Measurements from ENCODE around the gene SGSM1.

Gene SGSM1

DNA sequence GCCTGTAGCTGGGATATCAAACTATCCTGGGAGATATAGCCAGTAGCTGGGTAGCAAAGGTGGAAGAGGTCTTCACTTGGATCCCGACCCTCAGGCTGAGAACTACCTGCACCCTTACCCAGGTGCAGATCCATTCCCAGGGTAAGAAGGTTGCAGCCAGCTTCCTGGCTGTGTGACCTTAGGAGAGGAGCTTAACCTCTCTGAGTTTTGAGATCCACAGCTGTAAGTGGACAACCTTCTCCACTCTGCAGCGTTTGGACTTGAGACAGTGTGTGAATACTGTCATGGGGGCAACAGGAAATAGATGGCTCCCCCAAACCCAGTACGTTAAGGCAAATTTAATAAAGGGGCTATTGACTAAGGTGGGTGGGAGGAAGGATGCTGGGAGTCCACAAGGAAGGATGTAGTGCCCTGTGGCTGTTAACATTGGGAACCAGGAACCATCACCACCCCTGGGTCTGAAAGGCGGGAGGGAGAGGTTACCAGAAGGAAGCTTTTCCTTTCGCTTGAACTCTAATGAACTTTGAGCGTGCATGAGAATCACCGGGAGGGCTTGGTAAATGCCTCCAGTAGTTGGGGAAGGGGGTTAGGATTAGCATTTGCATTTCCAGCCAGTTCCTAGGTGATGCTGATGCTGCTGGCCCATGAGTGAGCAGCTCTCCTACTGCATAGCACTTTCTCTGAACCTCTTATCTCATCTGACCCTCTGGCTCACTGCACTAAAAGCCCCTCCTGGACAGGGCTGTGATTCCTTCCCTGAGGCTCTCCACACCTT is 24.4 kb downstream of the SGSM1 start:
- H3K9me3 ChIP-seq (ENCODE audit: severe bottlenecking) = no peaks in the 10 kb centered on the region
- no peak overlapping the region for H3K4me3 ChIP-seq (ENCODE audit: severe bottlenecking)
- H3K4me1 ChIP-seq (ENCODE audit: insufficient read depth, poor library complexity, severe bottlenecking) = no peaks in the 10 kb centered on the region
- TF ChIP-seq, protein P1, sequence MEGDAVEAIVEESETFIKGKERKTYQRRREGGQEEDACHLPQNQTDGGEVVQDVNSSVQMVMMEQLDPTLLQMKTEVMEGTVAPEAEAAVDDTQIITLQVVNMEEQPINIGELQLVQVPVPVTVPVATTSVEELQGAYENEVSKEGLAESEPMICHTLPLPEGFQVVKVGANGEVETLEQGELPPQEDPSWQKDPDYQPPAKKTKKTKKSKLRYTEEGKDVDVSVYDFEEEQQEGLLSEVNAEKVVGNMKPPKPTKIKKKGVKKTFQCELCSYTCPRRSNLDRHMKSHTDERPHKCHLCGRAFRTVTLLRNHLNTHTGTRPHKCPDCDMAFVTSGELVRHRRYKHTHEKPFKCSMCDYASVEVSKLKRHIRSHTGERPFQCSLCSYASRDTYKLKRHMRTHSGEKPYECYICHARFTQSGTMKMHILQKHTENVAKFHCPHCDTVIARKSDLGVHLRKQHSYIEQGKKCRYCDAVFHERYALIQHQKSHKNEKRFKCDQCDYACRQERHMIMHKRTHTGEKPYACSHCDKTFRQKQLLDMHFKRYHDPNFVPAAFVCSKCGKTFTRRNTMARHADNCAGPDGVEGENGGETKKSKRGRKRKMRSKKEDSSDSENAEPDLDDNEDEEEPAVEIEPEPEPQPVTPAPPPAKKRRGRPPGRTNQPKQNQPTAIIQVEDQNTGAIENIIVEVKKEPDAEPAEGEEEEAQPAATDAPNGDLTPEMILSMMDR (IDR thresholded peaks at IDR 0.05; ENCODE audit: poor library complexity, severe bottlenecking) = no peak
- H3K36me3 ChIP-seq (ENCODE audit: low read depth) = no peaks in the 10 kb centered on the region
- DNase-seq (ENCODE audit: low spot score) = no peak
- no peaks in the 10 kb centered on the region for H3K27me3 ChIP-seq (ENCODE audit: insufficient read depth, poor library complexity, severe bottlenecking)
- H3K27ac ChIP-seq (ENCODE audit: poor library complexity, severe bottlenecking) = no peak overlapping the region
- ATAC-seq (ENCODE audit: low read depth) = no peak

DNA sequence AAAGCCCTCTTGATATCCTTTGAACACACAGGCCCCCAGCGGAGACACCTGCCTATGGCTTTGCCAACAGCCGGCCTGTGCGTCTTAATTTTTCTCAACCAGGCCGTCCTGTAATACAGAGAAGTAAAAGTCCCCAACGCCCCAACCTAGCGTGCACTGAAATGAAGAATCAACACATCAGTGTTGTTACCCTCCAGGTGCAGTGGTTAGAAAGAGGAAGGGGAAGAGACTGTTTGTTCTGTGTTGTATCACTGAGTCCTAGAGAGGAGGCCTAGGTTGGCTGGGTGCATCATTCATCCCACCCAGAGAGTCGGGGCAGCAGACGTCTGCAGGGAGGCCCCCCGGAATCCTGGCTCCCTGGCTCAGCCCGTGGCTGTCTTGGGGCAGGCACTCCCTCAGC is 25.7 kb downstream of the SGSM1 start:
- Histone ChIP-seq H3K27ac (ENCODE audit: poor library complexity, severe bottlenecking) (no peak overlapping the region), H3K27me3 (ENCODE audit: insufficient read depth, poor library complexity, severe bottlenecking) (no peaks in the 10 kb centered on the region), H3K9me3 (ENCODE audit: severe bottlenecking) (no peaks in the 10 kb centered on the region), H3K4me1 (ENCODE audit: insufficient read depth, poor library complexity, severe bottlenecking) (no peaks in the 10 kb centered on the region), H3K36me3 (ENCODE audit: low read depth) (no peaks in the 10 kb centered on the region), H3K4me3 (ENCODE audit: severe bottlenecking) (no peak overlapping the region)
- no peak for DNase-seq (ENCODE audit: low spot score)
- ATAC-seq (ENCODE audit: low read depth) = no peak
- TF ChIP-seq, protein P1 (IDR thresholded peaks at IDR 0.05; ENCODE audit: poor library complexity, severe bottlenecking) = no peak

DNA sequence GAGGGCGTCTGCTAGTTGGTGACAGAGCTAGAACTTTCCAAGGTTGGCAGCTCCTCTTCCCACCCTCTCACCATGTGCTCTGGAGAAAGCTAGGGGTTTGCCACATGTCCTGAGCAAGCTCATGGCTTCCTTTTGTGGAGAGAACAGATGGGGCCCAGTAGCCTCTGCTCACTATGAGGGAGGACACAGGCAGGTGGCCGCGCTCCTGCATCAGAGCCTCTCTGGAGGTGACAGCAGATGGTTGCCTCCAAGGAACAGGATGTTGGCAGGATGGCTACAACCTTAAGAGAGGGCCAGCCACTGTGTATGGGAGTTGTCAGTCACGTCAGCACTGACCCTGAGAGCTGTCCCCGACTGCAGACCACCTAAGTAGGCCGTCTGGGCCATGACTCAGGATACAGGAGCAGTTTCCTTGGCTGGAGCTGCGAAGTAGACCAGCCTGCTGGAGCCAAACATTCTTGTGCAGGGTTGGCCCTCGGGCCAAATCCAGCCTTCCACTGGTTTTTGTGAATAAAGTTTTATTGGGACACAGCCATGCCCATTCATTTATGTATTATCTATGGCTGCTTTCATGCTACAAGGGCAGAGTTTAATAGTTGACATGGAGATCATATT is 28.0 kb downstream of the SGSM1 start:
- ATAC-seq (ENCODE audit: low read depth) = no peak
- no peak for DNase-seq (ENCODE audit: low spot score)
- TF ChIP-seq, protein P1 (IDR thresholded peaks at IDR 0.05; ENCODE audit: poor library complexity, severe bottlenecking) = no peak
- H3K27me3 ChIP-seq (ENCODE audit: insufficient read depth, poor library complexity, severe bottlenecking) = no peaks in the 10 kb centered on the region
- H3K36me3 ChIP-seq (ENCODE audit: low read depth) = no peaks in the 10 kb centered on the region
- H3K4me3 ChIP-seq (ENCODE audit: severe bottlenecking) = no peak overlapping the region
- no peak overlapping the region for H3K27ac ChIP-seq (ENCODE audit: poor library complexity, severe bottlenecking)
- no peaks in the 10 kb centered on the region for H3K9me3 ChIP-seq (ENCODE audit: severe bottlenecking)
- no peaks in the 10 kb centered on the region for H3K4me1 ChIP-seq (ENCODE audit: insufficient read depth, poor library complexity, severe bottlenecking)

DNA sequence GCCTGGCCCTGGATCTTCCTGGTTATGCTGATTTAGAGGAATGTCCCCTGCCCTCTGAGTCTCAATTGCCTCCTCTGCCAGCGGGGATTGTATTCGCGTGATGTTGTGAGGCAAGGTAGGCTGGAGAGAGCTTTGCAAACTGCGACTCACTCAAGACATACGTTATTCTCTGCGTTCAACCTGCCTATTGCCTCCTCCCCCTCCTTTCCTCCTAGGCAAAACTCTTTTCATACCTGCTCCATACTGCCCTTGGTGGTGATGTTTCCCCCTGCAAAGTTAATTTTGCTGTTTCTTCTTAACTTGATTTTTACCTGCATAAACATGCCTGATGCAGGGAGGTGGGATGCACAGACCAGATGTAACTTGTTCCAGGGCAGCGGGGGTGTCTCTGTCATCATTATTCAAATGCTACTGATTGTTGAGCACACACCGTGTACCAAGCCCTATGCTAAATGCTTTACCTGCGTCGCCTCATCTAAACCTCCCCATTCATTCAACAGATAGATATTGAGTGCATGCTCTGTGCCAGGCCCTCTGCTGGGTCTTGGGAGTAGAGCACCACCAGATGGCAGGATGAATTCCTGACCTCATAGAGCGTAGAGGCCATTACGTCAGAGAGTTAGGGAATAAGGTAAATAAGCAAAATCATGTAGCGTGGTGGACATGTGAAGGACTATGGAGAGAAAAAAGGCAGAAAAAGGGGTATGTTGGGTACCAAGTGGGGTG is 29.0 kb downstream of the SGSM1 start:
- H3K4me1 ChIP-seq (ENCODE audit: insufficient read depth, poor library complexity, severe bottlenecking) = no peaks in the 10 kb centered on the region
- no peaks in the 10 kb centered on the region for H3K36me3 ChIP-seq (ENCODE audit: low read depth)
- H3K4me3 ChIP-seq (ENCODE audit: severe bottlenecking) = no peak overlapping the region
- DNase-seq (ENCODE audit: low spot score) (no peak), ATAC-seq (ENCODE audit: low read depth) (peak; percentile 58; the same call in 1 of the 3 replicates)
- no peak overlapping the region for H3K27ac ChIP-seq (ENCODE audit: poor library complexity, severe bottlenecking)
- H3K27me3 ChIP-seq (ENCODE audit: insufficient read depth, poor library complexity, severe bottlenecking) = no peaks in the 10 kb centered on the region
- TF ChIP-seq, protein P1 (IDR thresholded peaks at IDR 0.05; ENCODE audit: poor library complexity, severe bottlenecking) = peak; percentile 18
- no peaks in the 10 kb centered on the region for H3K9me3 ChIP-seq (ENCODE audit: severe bottlenecking)
